Naive thymus-derived CD4-positive, alpha-beta T cell (primary cell): ENCODE data around the gene ADAMTSL1. TPM values are rescaled to one million over a fixed set of nuclear protein-coding genes. Genes with fewer than 3 reads are reported as not detected.

Experiments
- ATAC-seq: fragments of 150-1000 bp; cut with Tn5 transposase; 2 replicates; pipeline ENCODE4 v1.10.0; 2021; ENCODE audit warnings: mild to moderate bottlenecking, moderate library complexity
- CTCF ChIA-PET: fragments of 350-600 bp; sonication (Branson Sonifier 250); formaldehyde crosslinking; loops from one replicate; lab custom pipeline; 2021; ENCODE audit warnings: antibody characterized with exemption; lab: Charles Lee
- POLR2A ChIA-PET: fragments of 350-600 bp; sonication (Branson Sonifier 250); formaldehyde crosslinking; loops from one replicate; lab custom pipeline; 2021; ENCODE audit warnings: antibody characterized with exemption, inconsistent platforms; lab: Charles Lee
- DNase-seq, 9 donors: peaks; one replicate each; pipeline versions ENCODE4 v3.0.0 to v3.0.0-alpha.2; 2020 to 2022; ENCODE audit warnings: mixed read lengths in 1 of 9
- H3K27ac ChIP-seq: one replicate; pipeline ENCODE4 v1.7.0; 2013; ENCODE audit warnings: mild to moderate bottlenecking, low read depth, low read length, moderate library complexity
- H3K27me3 ChIP-seq, 2 donors: one replicate each; pipeline ENCODE4 v1.7.0; 2013; ENCODE audit warnings: low read length in 2 of 2, mild to moderate bottlenecking in 2 of 2, moderate library complexity in 2 of 2; ENCODE audit not compliant: control insufficient read depth in 2 of 2, insufficient read depth in 2 of 2
- H3K36me3 ChIP-seq, 3 experiments: 1 replicate in 2 of 3; 2 replicates in 1 of 3; pipeline ENCODE4 v1.7.0; 2013; ENCODE audit warnings: low read length in 3 of 3, mild to moderate bottlenecking in 3 of 3, moderate library complexity in 1 of 3; ENCODE audit not compliant: insufficient read depth in 3 of 3, control insufficient read depth in 2 of 3
- H3K4me1 ChIP-seq, 2 donors: one replicate each; pipeline ENCODE4 v1.7.0; 2013; ENCODE audit warnings: low read length in 2 of 2, mild to moderate bottlenecking in 2 of 2, moderate library complexity in 1 of 2; ENCODE audit not compliant: control insufficient read depth in 2 of 2, insufficient read depth in 2 of 2
- H3K4me3 ChIP-seq: 2 replicates; pipeline ENCODE4 v1.7.0; 2013; ENCODE audit warnings: mild to moderate bottlenecking, low read length
- H3K9me3 ChIP-seq, 3 experiments: 1 replicate in 2 of 3; 2 replicates in 1 of 3; pipeline ENCODE4 v1.7.0; 2013; ENCODE audit warnings: low read length in 3 of 3; ENCODE audit not compliant: control insufficient read depth in 2 of 3
- H3K27ac Mint-ChIP-seq, 9 donors: one replicate each; pipeline ENCODE4 v1.8.0; 2020 to 2022; ENCODE audit warnings: mixed read lengths in 9 of 9, mild to moderate bottlenecking in 8 of 9, moderate library complexity in 5 of 9, inconsistent platforms in 2 of 9
- H3K27me3 Mint-ChIP-seq, 5 donors: one replicate each; pipeline ENCODE4 v1.8.0; 2021 to 2022; ENCODE audit warnings: mixed read lengths in 5 of 5, mild to moderate bottlenecking in 1 of 5
- H3K36me3 Mint-ChIP-seq, 5 donors: one replicate each; pipeline ENCODE4 v1.8.0; 2020 to 2022; ENCODE audit warnings: mixed read lengths in 5 of 5, mild to moderate bottlenecking in 3 of 5, inconsistent platforms in 1 of 5
- H3K4me1 Mint-ChIP-seq, 7 donors: one replicate each; pipeline ENCODE4 v1.8.0; 2020 to 2022; ENCODE audit warnings: mixed read lengths in 7 of 7, mild to moderate bottlenecking in 3 of 7, inconsistent platforms in 1 of 7
- H3K4me3 Mint-ChIP-seq, 10 donors: one replicate each; pipeline ENCODE4 v1.8.0; 2020 to 2022; ENCODE audit warnings: mild to moderate bottlenecking in 10 of 10, mixed read lengths in 10 of 10, moderate library complexity in 6 of 10, inconsistent platforms in 2 of 10
- H3K9me3 Mint-ChIP-seq, 11 donors: one replicate each; pipeline ENCODE4 v1.8.0; 2020 to 2022; ENCODE audit warnings: mixed read lengths in 11 of 11, mild to moderate bottlenecking in 4 of 11, inconsistent platforms in 1 of 11, moderate library complexity in 1 of 11
- intact Hi-C, 2 donors: fragments of 100-400 bp; cut with micrococcal nuclease; formaldehyde crosslinking; loops; one replicate each; pipeline ENCODE4 v1.15.1; 2023
- polyA plus RNA-seq, 2 donors: library from polyadenylated mRNA; unstranded; fragments of 300-500 nt; fragmentation: Illumina TruSeq; gene quantifications; one replicate each; pipeline ENCODE4 v1.2.3, GENCODE V29; 2021
- total RNA-seq, 6 experiments: library from RNA in 5 of 6; stranded (reverse) in 5 of 6; gene quantifications; 1 replicate in 5 of 6; 2 replicates in 1 of 6; pipeline ENCODE4 v1.2.3 and lab custom pipeline; 2021 to 2026

Gene ADAMTSL1
- total and polyA plus RNA-seq, 7 experiments from 2014 or later = not detected

GRCh38 chr9:18851069-18851795 lies 377.3 kb downstream of the ADAMTSL1 start:
- Mint-ChIP-seq H3K36me3 (no peaks in the 10 kb centered on the region), H3K27ac (no peak overlapping the region), H3K27me3 (peaks cover 0 to 10% (median 5%) of the 10 kb centered on the region in 5 donors), H3K9me3 (no peaks in the 10 kb centered on the region), H3K4me3 (no peak overlapping the region), H3K4me1 (no peaks in the 10 kb centered on the region)
- DNase-seq (no peak), ATAC-seq (no peak)
- H3K4me3 ChIP-seq = no peak overlapping the region
- CTCF ChIA-PET = no interaction called here
- no peaks in the 10 kb centered on the region for H3K36me3 ChIP-seq
- no peaks in the 10 kb centered on the region for H3K27me3 ChIP-seq
- POLR2A ChIA-PET = no interaction called here
- intact Hi-C loops = no loop called here
- H3K9me3 ChIP-seq = no peaks in the 10 kb centered on the region
- no peak overlapping the region for H3K27ac ChIP-seq
- no peaks in the 10 kb centered on the region for H3K4me1 ChIP-seq

- Histone ChIP-seq H3K4me1 (no peaks in the 10 kb centered on the region), H3K36me3 (no peaks in the 10 kb centered on the region), H3K4me3 (no peak overlapping the region), H3K9me3 (no peaks in the 10 kb centered on the region), H3K27me3 (no peaks in the 10 kb centered on the region), H3K27ac (no peak overlapping the region)
- POLR2A ChIA-PET = no interaction called here
- ATAC-seq (no peak), DNase-seq (no peak)
- H3K27ac Mint-ChIP-seq = no peak overlapping the region
- H3K9me3 Mint-ChIP-seq = no peaks in the 10 kb centered on the region
- peaks cover 7 to 24% (median 18%) of the 10 kb centered on the region in 5 donors for H3K27me3 Mint-ChIP-seq
- H3K36me3 Mint-ChIP-seq = no peaks in the 10 kb centered on the region
- intact Hi-C loops = no loop called here
- H3K4me1 Mint-ChIP-seq = no peaks in the 10 kb centered on the region
- H3K4me3 Mint-ChIP-seq = no peak overlapping the region
- CTCF ChIA-PET = interaction anchor here (0.6 kb wide), 1 partner anchor 27 kb away, joined by 5 read pairs; no protein-coding TSS in a partner anchor
Measured at GRCh38 chr9:18855656-18856055, 381.7 kb downstream of the ADAMTSL1 start.

- Histone ChIP-seq H3K36me3 (no peaks in the 10 kb centered on the region), H3K4me3 (no peak overlapping the region), H3K4me1 (no peaks in the 10 kb centered on the region), H3K27me3 (no peaks in the 10 kb centered on the region), H3K9me3 (no peaks in the 10 kb centered on the region), H3K27ac (no peak overlapping the region)
- Mint-ChIP-seq H3K27me3 (peaks cover 3 to 27% (median 18%) of the 10 kb centered on the region in 5 donors), H3K9me3 (no peaks in the 10 kb centered on the region), H3K4me1 (no peaks in the 10 kb centered on the region), H3K4me3 (no peak overlapping the region), H3K27ac (no peak overlapping the region), H3K36me3 (no peaks in the 10 kb centered on the region)
- ATAC-seq (no peak), DNase-seq (no peak)
- intact Hi-C loops = no loop called here
- CTCF ChIA-PET = no interaction called here
- POLR2A ChIA-PET = no interaction called here
Measured at GRCh38 chr9:18857334-18857733, 383.4 kb downstream of the ADAMTSL1 start.

GRCh38 chr9:18857769-18858168 lies 383.8 kb downstream of the ADAMTSL1 start:
- H3K9me3 Mint-ChIP-seq = no peaks in the 10 kb centered on the region
- ATAC-seq (no peak), DNase-seq (no peak)
- Histone ChIP-seq H3K9me3 (no peaks in the 10 kb centered on the region), H3K4me3 (no peak overlapping the region), H3K36me3 (no peaks in the 10 kb centered on the region), H3K4me1 (no peaks in the 10 kb centered on the region), H3K27ac (no peak overlapping the region), H3K27me3 (no peaks in the 10 kb centered on the region)
- H3K27ac Mint-ChIP-seq = no peak overlapping the region
- no peaks in the 10 kb centered on the region for H3K4me1 Mint-ChIP-seq
- no peak overlapping the region for H3K4me3 Mint-ChIP-seq
- H3K36me3 Mint-ChIP-seq = no peaks in the 10 kb centered on the region
- CTCF ChIA-PET = no interaction called here
- POLR2A ChIA-PET = no interaction called here
- intact Hi-C loops = no loop called here
- peaks cover 3 to 26% (median 18%) of the 10 kb centered on the region in 5 donors for H3K27me3 Mint-ChIP-seq

GRCh38 chr9:18861609-18862544 lies 387.9 kb downstream of the ADAMTSL1 start:
- CTCF ChIA-PET = no interaction called here
- no peaks in the 10 kb centered on the region for H3K36me3 ChIP-seq
- intact Hi-C loops = no loop called here
- H3K9me3 Mint-ChIP-seq = no peaks in the 10 kb centered on the region
- H3K27me3 Mint-ChIP-seq = peaks cover 0 to 18% (median 16%) of the 10 kb centered on the region in 5 donors
- no peak overlapping the region for H3K4me3 ChIP-seq
- no peak overlapping the region for H3K4me3 Mint-ChIP-seq
- no peaks in the 10 kb centered on the region for H3K27me3 ChIP-seq
- no peaks in the 10 kb centered on the region for H3K36me3 Mint-ChIP-seq
- no peaks in the 10 kb centered on the region for H3K4me1 Mint-ChIP-seq
- DNase-seq (no peak), ATAC-seq (no peak)
- POLR2A ChIA-PET = no interaction called here
- no peaks in the 10 kb centered on the region for H3K9me3 ChIP-seq
- H3K4me1 ChIP-seq = no peaks in the 10 kb centered on the region
- H3K27ac ChIP-seq = no peak overlapping the region
- H3K27ac Mint-ChIP-seq = no peak overlapping the region

DNA sequence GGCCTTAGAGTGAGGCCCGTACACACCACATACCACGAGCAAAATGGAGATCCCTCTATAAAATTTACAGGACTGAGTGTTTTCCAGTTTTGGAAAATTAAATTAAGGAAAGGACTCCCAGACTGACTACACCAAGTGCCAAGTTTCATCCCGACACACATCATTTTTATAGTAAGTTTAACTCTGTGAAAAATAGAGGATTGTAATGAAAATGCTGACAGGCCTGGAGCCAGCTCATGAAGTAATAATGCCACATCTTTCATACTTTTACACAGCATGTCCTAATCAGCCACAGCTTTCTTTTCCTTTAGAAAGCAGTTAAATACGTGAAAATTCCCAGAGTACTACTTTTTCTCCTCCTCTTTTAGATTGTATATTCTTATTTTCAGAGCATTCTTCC lies 389.8 kb downstream of the ADAMTSL1 start:
- ATAC-seq (no peak), DNase-seq (no peak)
- Histone ChIP-seq H3K27me3 (no peaks in the 10 kb centered on the region), H3K4me3 (no peak overlapping the region), H3K4me1 (no peaks in the 10 kb centered on the region), H3K9me3 (peaks cover 0 to 2% (median 0%) of the 10 kb centered on the region in 3 experiments), H3K36me3 (no peaks in the 10 kb centered on the region), H3K27ac (no peak overlapping the region)
- H3K4me1 Mint-ChIP-seq = no peaks in the 10 kb centered on the region
- ChIA-PET CTCF (no interaction called here), POLR2A (no interaction called here)
- no peaks in the 10 kb centered on the region for H3K36me3 Mint-ChIP-seq
- H3K9me3 Mint-ChIP-seq = peaks cover 0 to 7% (median 2%) of the 10 kb centered on the region in 11 donors
- intact Hi-C loops = no loop called here
- peaks cover 2 to 6% (median 4%) of the 10 kb centered on the region in 5 donors for H3K27me3 Mint-ChIP-seq
- no peak overlapping the region for H3K4me3 Mint-ChIP-seq
- no peak overlapping the region for H3K27ac Mint-ChIP-seq
